DND-41 (cell line): ENCODE results near the gene KCTD20.

ENCODE experiments used
- ATAC-seq: fragments of 200-7000 bp; cut with Tn5 transposase; 3 replicates; pipeline ENCODE4 v1.9.1; 2021; ENCODE audit warnings: low read depth; ENCODE audit not compliant: insufficient read depth
- DNase-seq: peaks from one replicate; pipeline ENCODE4 v3.0.0-alpha.2; 2020
- H2AFZ ChIP-seq: 2 replicates; pipeline ENCODE4 v1.6.0; 2012; ENCODE audit warnings: low read depth, low read length
- H3K27ac ChIP-seq: 2 replicates; pipeline ENCODE4 v1.5.1; 2012; ENCODE audit warnings: low read length, inconsistent platforms
- H3K27me3 ChIP-seq: fragments of 200-600 bp; sonication (generic); 2 replicates; pipeline ENCODE4 v1.6.0; 2012; ENCODE audit warnings: low read length, mild to moderate bottlenecking, inconsistent platforms; ENCODE audit not compliant: insufficient read depth, poor library complexity
- H3K36me3 ChIP-seq: 2 replicates; pipeline ENCODE4 v1.5.1; 2012; ENCODE audit warnings: low read length, inconsistent platforms; ENCODE audit not compliant: insufficient read depth
- H3K4me1 ChIP-seq: 2 replicates; pipeline ENCODE4 v1.5.1; 2012; ENCODE audit warnings: mild to moderate bottlenecking, low read length; ENCODE audit not compliant: insufficient read depth
- H3K4me2 ChIP-seq: 2 replicates; pipeline ENCODE4 v1.6.0; 2012; ENCODE audit warnings: mild to moderate bottlenecking, moderate library complexity, low read length, inconsistent platforms; ENCODE audit not compliant: insufficient read depth
- H3K4me3 ChIP-seq, 2 experiments: fragments of 200-600 bp in 1 of 2; shearing (Covaris generic) in 1 of 2; 2 replicates each; pipeline ENCODE4 v1.5.1; 2012 to 2016; ENCODE audit warnings: inconsistent platforms in 2 of 2, low read length in 2 of 2, mild to moderate bottlenecking in 2 of 2, low read depth in 1 of 2, moderate library complexity in 1 of 2
- H3K79me2 ChIP-seq: 2 replicates; pipeline ENCODE4 v1.6.0; 2012; ENCODE audit warnings: low read length, inconsistent platforms; ENCODE audit not compliant: insufficient read depth
- H3K9ac ChIP-seq: 2 replicates; pipeline ENCODE4 v1.6.0; 2012; ENCODE audit warnings: low read depth, mild to moderate bottlenecking, inconsistent platforms, low read length, moderate library complexity
- H3K9me3 ChIP-seq: 2 replicates; pipeline ENCODE4 v1.5.1; 2012; ENCODE audit warnings: low read length, moderate library complexity, mild to moderate bottlenecking, inconsistent platforms; ENCODE audit not compliant: insufficient read depth, severe bottlenecking
- H4K20me1 ChIP-seq: 2 replicates; pipeline ENCODE4 v1.6.0; 2012; ENCODE audit warnings: low read length; ENCODE audit not compliant: insufficient read depth
- EZH2 ChIP-seq: IDR thresholded peaks from 3 replicates; pipeline ENCODE4 v1.6.1; 2012; ENCODE audit warnings: borderline replicate concordance, low read depth, mild to moderate bottlenecking, moderate library complexity, low read length, inconsistent platforms; ENCODE audit not compliant: severe bottlenecking
- TF ChIP-seq, protein P1 (sequence below): IDR thresholded peaks from 2 replicates; pipeline ENCODE4 v1.5.1; 2012; ENCODE audit warnings: borderline replicate concordance, low read length, moderate library complexity, mild to moderate bottlenecking; ENCODE audit not compliant: poor library complexity, severe bottlenecking; ENCODE audit errors: extremely low read depth

The KCTD20 gene

DNA sequence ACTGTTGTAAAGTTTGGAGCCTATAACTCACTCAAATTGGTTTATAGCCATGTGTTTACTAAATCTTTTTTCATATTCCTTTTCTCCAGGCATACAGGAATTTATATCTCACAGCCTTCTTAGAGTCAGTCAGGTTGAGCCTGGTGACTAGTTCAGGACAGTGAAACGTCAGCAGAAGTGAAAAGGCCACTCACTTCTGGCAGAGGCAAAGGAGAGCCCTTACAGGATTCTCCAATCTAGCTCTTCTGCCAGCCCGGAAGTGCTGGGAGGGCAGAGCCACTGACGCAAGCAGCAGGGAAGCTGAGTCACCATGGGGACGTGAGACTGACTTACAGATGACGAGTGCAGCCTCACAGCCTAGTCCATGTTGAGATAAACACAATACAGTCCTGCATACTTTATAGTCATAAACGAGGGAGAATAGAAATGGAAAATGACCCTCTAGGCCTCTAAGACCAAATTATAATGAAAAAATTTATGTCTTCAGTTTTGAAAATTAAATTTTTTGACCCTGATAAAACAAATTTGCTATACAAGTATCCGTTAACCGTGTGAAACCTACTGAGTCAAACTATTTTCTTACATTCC, 1.4 kb upstream of the KCTD20 start:
- DNase-seq (peak; percentile 90), ATAC-seq (peak; percentile 80)
- Histone ChIP-seq H4K20me1 (peaks cover 6% of the 10 kb centered on the region; the same call in 1 of the 2 replicates), H3K4me1 (peaks cover 39% of the 10 kb centered on the region), H3K79me2 (peaks cover 45% of the 10 kb centered on the region), H3K36me3 (no peaks in the 10 kb centered on the region; the same call in none of the 2 replicates), H3K4me3 (peak overlapping the region in 1 of 2 experiments; percentile 89; a peak in 2 of 4 replicates), H3K27me3 (no peaks in the 10 kb centered on the region), H2AFZ (peak overlapping the region; percentile 75), H3K9ac (peak overlapping the region; percentile 97), H3K27ac (peak overlapping the region; percentile 87), H3K9me3 (no peaks in the 10 kb centered on the region), H3K4me2 (peak overlapping the region; percentile 64)
- TF ChIP-seq EZH2 = no peak
- TF ChIP-seq, protein P1, sequence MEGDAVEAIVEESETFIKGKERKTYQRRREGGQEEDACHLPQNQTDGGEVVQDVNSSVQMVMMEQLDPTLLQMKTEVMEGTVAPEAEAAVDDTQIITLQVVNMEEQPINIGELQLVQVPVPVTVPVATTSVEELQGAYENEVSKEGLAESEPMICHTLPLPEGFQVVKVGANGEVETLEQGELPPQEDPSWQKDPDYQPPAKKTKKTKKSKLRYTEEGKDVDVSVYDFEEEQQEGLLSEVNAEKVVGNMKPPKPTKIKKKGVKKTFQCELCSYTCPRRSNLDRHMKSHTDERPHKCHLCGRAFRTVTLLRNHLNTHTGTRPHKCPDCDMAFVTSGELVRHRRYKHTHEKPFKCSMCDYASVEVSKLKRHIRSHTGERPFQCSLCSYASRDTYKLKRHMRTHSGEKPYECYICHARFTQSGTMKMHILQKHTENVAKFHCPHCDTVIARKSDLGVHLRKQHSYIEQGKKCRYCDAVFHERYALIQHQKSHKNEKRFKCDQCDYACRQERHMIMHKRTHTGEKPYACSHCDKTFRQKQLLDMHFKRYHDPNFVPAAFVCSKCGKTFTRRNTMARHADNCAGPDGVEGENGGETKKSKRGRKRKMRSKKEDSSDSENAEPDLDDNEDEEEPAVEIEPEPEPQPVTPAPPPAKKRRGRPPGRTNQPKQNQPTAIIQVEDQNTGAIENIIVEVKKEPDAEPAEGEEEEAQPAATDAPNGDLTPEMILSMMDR = no peak

DNA sequence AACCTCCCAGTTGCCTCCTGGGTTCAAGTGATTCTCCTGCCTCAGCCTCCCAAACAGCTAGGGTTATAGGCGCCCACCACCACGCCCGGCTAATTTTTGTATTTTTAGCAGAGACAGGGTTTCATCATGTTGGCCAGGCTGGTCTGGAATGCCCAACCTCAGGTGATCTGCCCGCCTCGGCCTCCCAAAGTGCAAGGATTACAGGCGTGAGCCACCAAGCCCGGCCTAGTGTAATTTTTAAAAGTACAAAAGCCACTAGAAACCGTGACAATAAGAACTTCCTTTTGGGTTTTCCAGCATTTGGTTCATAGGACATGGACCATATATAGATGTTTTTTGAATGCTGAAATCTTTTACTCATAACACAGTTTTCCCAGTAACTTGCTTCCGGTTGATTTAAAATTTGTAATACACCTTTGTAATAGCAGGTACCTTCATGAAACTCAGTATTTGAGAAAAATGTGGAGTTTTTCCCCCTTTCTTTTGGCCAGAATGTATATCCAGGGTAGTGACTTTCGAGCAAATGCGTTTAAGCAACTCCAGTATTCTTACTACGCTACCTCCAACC, 613 bp upstream of the KCTD20 start:
- Histone ChIP-seq H3K4me3 (peak overlapping the region; percentile 89), H3K79me2 (peaks cover 53% of the 10 kb centered on the region), H3K9ac (peak overlapping the region; percentile 97), H4K20me1 (peaks cover 10% of the 10 kb centered on the region; the same call in 1 of the 2 replicates), H3K27ac (peak overlapping the region; percentile 87), H3K4me2 (peak overlapping the region; percentile 64), H3K9me3 (no peaks in the 10 kb centered on the region), H3K27me3 (no peaks in the 10 kb centered on the region), H2AFZ (peak overlapping the region; percentile 66), H3K4me1 (peaks cover 39% of the 10 kb centered on the region), H3K36me3 (peaks cover 4% of the 10 kb centered on the region)
- ATAC-seq (no peak), DNase-seq (peak; percentile 30)
- TF ChIP-seq EZH2 = no peak
- TF ChIP-seq, protein P1 = no peak

DNA sequence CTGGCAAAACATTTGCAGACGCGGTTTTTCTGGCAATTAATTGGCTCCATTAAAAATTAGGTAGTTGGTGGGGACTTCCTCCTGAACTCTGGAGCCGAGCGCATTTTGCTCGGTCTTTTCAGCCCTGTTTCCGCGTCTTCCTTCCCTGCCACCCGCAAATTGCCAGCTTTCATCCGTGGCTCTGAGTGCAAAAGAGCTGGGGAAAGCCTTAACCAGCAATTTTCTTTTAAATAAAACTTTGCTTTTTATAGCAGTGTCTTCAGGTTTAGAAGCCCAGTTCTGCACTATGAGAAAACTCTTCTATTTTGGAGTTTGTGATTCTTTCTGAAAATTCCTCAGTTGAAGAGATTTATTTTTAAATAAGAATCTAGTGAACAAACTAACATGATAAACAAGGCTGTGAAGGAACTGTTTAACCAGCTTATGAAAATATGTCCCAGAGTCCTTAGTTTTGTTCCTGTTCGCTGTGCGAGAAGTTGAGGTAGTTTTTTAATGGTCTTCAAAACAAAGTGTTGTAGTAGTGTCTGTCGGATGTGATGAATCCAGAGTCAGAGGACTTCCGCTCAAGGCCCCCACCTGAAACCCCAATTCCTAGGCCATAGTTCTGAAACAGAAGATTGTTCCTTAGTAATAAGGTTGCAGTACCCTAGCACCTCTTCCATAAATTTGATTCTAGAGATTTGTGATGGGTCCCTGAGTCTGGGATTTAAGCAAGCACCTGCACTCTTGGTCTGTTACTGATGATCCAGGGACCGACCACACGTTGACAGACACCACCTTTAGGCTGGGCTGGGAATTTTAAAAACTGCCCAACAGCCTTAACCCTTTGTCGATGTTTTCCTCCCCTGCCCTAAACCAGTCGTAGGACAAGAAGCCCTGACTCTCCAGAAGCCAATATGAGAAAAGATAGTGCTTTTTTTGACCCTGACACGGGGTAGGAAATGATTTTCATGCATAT, 950 bp downstream of the KCTD20 start:
- DNase-seq = peak; percentile 40
- Histone ChIP-seq H3K9me3 (no peaks in the 10 kb centered on the region), H3K4me2 (peak overlapping the region; percentile 64), H3K9ac (peak overlapping the region; percentile 97), H2AFZ (peak overlapping the region; percentile 66), H3K36me3 (peaks cover 12% of the 10 kb centered on the region), H3K79me2 (peaks cover 68% of the 10 kb centered on the region), H3K4me1 (peaks cover 39% of the 10 kb centered on the region), H4K20me1 (peaks cover 12% of the 10 kb centered on the region; the same call in 1 of the 2 replicates), H3K27me3 (no peaks in the 10 kb centered on the region), H3K4me3 (peak overlapping the region; percentile 89), H3K27ac (peak overlapping the region; percentile 87)
- ATAC-seq = peak; percentile 21; the same call in 1 of the 3 replicates
- TF ChIP-seq, protein P1 = no peak
- no peak for TF ChIP-seq EZH2
